Neural cell (in vitro differentiated cells): ENCODE measurements around the gene B3GNT5.

Source experiments
- CTCF ChIP-seq: fragments of 450-650 bp; IDR thresholded peaks from 2 replicates; pipeline ENCODE4 v1.5.1; 2014; ENCODE audit warnings: antibody characterized with exemption, mild to moderate bottlenecking, moderate library complexity; ENCODE audit not compliant: poor library complexity, severe bottlenecking
- POLR2AphosphoS5 ChIP-seq: IDR thresholded peaks from 2 replicates; pipeline ENCODE4 v1.6.1; 2012
- REST ChIP-seq: IDR thresholded peaks from 2 replicates; pipeline ENCODE4 v1.6.1; 2012; ENCODE audit warnings: borderline replicate concordance

GRCh38 chr3:183287301-183287971 is 34.4 kb downstream of the B3GNT5 start:
- TF ChIP-seq CTCF = no peak
- TF ChIP-seq POLR2AphosphoS5 = no peak
- no peak for TF ChIP-seq REST
